Activated CD4-positive, alpha-beta T cell treated with anti-CD3 and anti-CD28 coated beads, Interleukin-2, amount 10 ng/mL, durations not matched to agents 7 days and 5 days (primary cell): ENCODE results near the gene KRTAP12-1. TPM values are rescaled to one million over a fixed set of nuclear protein-coding genes. Genes with fewer than 3 reads are reported as not detected.
"Not testable (repeated sequence)": the region's sequence is repeated elsewhere in the genome, so short reads cannot be mapped to it uniquely, and the experiment has no call there.

ENCODE experiments used
- CTCF ChIA-PET: fragments of 350-600 bp; sonication (Branson Sonifier 250); formaldehyde crosslinking; loops from one replicate; lab custom pipeline; 2021; ENCODE audit warnings: antibody characterized with exemption; lab: Charles Lee
- POLR2A ChIA-PET: fragments of 350-600 bp; sonication (Branson Sonifier 250); formaldehyde crosslinking; loops from one replicate; lab custom pipeline; 2021; ENCODE audit warnings: antibody characterized with exemption; lab: Charles Lee
- DNase-seq: peaks from one replicate; pipeline ENCODE4 v3.0.0-alpha.2; 2020
- H3K27ac Mint-ChIP-seq: one replicate; pipeline ENCODE4 v1.8.0; 2021; ENCODE audit warnings: mild to moderate bottlenecking, moderate library complexity, mixed read lengths
- H3K27me3 Mint-ChIP-seq: one replicate; pipeline ENCODE4 v1.8.0; 2021; ENCODE audit warnings: mixed read lengths
- H3K36me3 Mint-ChIP-seq: one replicate; pipeline ENCODE4 v1.8.0; 2021; ENCODE audit warnings: low read depth, mixed read lengths
- H3K4me1 Mint-ChIP-seq: one replicate; pipeline ENCODE4 v1.8.0; 2021; ENCODE audit warnings: mixed read lengths
- H3K4me3 Mint-ChIP-seq: one replicate; pipeline ENCODE4 v1.8.0; 2021; ENCODE audit warnings: mild to moderate bottlenecking, moderate library complexity, mixed read lengths
- H3K9me3 Mint-ChIP-seq: one replicate; pipeline ENCODE4 v1.8.0; 2021; ENCODE audit warnings: mixed read lengths
- total RNA-seq, 2 experiments: library from RNA; stranded (reverse); gene quantifications; one replicate each; pipeline ENCODE4 v1.2.3, GENCODE V29; 2021

KRTAP12-1 gene
- total RNA-seq, 2 experiments from 2014 or later, result not detected

DNA sequence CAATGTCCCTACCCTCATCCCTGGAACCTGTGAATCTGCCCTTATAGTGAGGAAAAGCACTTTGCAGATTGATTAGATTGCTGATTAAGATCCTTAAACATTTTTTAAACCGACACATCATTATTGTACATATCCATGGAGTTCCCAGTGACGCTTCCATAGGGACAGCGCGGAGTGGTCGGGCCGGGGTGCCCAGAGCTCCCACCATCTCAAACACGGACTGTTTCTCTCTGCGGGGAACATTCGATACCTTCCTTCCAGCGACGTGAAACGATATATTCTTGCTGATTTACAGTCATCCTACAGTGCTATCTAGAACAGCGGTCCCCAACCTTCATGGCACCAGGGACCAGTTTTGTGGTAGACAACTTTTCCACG lies 19.0 kb upstream of the KRTAP12-1 start:
- POLR2A ChIA-PET, result no interaction called here
- no peak for DNase-seq
- Mint-ChIP-seq H3K4me1 (no peaks in the 10 kb centered on the region), H3K36me3 (peaks cover 10% of the 10 kb centered on the region), H3K4me3 (no peak overlapping the region), H3K27me3 (peaks cover 73% of the 10 kb centered on the region), H3K27ac (no peak overlapping the region), H3K9me3 (peaks cover 9% of the 10 kb centered on the region)
- CTCF ChIA-PET, result interaction anchor here (0.7 to 0.9 kb wide), 2 partner anchors 10 to 21 kb away, joined by 3 to 5 read pairs; partner anchors contain the start of gene TSPEAR

DNA sequence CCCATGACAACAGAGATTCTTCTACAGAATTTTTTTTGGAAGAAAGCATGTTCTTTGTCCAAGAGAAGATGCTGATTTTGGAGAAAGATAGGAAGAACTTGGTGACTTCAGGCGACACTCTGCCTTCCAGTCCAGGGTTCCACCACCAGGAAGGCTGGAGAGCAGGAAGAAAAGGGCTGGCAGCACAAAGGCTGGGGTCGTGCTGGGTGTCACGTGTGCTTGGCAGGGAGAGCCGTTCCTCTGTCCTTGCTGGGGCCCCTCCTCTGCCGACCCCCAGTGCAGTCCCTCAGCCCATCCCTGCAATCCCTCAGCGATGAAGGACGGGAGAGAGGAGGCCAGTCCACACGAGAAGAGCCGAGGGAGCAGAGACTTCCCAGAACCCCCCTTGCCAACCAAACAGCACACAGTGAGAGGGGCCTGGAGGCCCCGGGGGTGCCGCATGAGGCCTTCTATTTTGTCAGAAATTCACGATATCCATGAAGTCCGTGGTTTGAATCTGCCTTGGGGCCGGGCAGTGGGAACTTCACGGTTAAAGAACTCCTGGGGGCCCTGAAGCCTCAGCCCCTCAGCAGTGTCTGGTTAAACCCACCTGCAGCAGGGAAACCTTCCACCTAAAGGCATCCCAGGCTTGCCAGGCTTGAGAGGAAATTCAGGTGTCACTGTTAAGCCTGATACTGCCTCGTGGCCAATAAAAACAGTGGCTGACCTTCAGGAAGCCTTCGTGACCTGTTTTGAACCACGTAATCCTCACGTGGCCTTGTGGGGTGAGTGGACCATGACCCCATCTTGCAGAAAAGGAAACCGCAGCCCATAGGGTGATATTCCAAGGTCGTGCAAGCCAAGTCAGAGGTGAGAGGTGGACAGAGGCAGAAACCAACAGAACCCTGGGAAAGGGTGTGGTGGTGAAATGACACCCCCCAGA lies 18.4 kb upstream of the KRTAP12-1 start:
- CTCF ChIA-PET, result interaction anchor here (1.2 kb wide), 1 partner anchor 30 kb away, joined by 3 read pairs; no protein-coding TSS in a partner anchor
- POLR2A ChIA-PET, result no interaction called here
- H3K36me3 Mint-ChIP-seq, result peaks cover 6% of the 10 kb centered on the region
- H3K9me3 Mint-ChIP-seq, result peaks cover 5% of the 10 kb centered on the region
- H3K4me1 Mint-ChIP-seq, result no peaks in the 10 kb centered on the region
- no peak overlapping the region for H3K4me3 Mint-ChIP-seq
- peaks cover 72% of the 10 kb centered on the region for H3K27me3 Mint-ChIP-seq
- H3K27ac Mint-ChIP-seq, result no peak overlapping the region
- no peak for DNase-seq

DNA sequence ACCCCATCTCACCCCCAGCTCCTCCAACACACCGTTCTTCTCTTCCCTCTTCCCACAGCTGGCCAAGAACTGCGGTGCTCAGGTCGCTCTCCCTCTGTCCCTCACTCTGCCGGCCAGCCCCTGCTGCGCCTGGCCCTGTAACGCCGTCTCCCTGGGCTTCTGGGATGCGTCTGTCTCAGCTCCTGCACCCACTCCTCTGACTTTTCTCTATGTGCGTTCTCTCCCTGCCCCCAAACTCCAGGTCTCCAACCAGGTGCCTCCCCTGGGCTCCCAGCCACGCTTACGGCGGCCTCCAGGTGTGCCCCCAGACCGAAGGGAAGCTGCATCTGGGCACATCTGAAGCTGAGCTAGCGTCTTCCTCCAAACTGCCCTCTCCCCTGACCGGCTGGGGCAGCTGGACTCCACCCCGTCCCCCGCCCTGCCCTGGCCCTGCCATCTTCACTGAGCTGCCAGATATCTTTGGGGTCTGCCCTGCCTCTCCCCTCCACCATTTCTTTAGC lies 17.6 kb upstream of the KRTAP12-1 start:
- Mint-ChIP-seq H3K9me3 (no peaks in the 10 kb centered on the region), H3K4me1 (no peaks in the 10 kb centered on the region), H3K27me3 (peaks cover 65% of the 10 kb centered on the region), H3K27ac (no peak overlapping the region), H3K36me3 (no peaks in the 10 kb centered on the region), H3K4me3 (no peak overlapping the region)
- DNase-seq, result peak; percentile 4
- ChIA-PET CTCF (interaction anchor here (0.6 to 1.2 kb wide), 2 partner anchors 10 to 31 kb away, joined by 3 read pairs; no protein-coding TSS in a partner anchor), POLR2A (no interaction called here)

DNA sequence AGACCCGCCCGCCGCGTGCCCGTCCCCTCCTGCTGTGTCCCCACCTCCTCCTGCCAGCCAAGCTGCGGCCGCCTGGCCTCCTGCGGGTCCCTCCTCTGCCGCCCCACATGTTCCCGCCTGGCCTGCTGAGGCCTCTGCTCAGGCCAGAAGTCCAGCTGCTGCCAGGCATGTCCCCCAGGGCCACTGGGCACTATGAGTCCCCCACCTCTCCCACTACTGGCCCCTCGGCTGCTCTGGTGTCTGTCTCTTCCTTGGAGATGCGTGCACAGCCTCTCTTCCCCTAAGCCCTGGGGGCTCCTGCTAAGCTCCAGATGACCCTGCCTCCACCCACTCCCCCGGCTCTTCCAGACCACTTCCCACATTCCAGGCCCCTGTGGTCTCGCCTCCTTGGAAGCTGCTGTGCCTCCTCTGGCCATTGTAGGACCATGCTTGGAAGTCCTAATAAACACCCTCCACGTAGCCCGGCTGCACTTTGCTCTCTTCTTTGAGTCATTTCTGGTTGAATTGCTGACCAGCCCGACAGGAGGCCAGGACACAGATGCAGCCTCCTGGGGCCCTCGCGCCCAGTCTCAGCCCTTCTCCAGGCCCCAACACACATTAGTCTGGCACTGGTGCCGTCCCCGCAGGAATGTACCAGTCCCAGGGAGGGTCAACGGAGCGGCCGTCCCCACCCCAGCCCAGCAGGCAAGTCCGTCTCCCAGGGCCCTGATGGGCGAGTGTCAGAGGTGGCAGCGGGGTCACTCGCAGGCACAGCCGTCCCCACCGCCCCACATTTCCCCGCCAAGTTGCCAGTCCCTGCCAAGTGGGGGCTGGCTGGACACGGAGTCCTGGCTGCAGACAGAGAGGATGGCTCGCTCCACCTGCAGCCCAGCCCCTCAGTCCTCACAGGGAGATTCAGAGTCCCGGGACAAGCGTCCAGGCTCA lies 16.1 kb upstream of the KRTAP12-1 start:
- Mint-ChIP-seq H3K36me3 (no peaks in the 10 kb centered on the region), H3K27me3 (peaks cover 56% of the 10 kb centered on the region), H3K9me3 (peaks cover 6% of the 10 kb centered on the region), H3K27ac (no peak overlapping the region), H3K4me1 (no peaks in the 10 kb centered on the region), H3K4me3 (no peak overlapping the region)
- CTCF ChIA-PET, result no interaction called here
- POLR2A ChIA-PET, result no interaction called here
- DNase-seq, result peak; percentile 4

DNA sequence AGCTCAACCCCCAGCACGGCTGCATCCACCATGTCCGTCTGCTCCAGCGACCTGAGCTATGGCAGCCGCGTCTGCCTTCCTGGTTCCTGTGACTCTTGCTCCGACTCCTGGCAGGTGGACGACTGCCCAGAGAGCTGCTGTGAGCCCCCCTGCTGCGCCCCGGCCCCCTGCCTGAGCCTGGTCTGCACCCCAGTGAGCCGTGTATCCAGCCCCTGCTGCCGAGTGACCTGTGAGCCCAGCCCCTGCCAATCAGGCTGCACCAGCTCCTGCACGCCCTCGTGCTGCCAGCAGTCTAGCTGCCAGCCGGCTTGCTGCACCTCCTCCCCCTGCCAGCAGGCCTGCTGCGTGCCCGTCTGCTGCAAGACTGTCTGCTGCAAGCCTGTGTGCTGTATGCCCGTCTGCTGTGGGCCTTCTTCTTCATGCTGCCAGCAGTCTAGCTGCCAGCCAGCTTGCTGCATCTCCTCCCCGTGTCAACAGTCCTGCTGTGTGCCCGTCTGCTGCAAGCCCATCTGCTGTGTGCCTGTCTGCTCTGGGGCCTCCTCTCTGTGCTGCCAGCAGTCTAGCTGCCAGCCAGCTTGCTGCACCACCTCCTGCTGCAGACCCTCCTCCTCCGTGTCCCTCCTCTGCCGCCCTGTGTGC lies 15.3 kb upstream of the KRTAP12-1 start, which contains the start of gene KRTAP10-12:
KRTAP10-12 (plus strand) TSS at position 1 of the 639 bp plus-strand sequence; CDS start at position 31, 30 bp downstream.
- CTCF ChIA-PET, result interaction anchor here (0.6 kb wide), 1 partner anchor 187 kb away, joined by 3 read pairs; no protein-coding TSS in a partner anchor
- peak; percentile 1 for DNase-seq
- Mint-ChIP-seq H3K27me3 (peaks cover 54% of the 10 kb centered on the region), H3K9me3 (peaks cover 11% of the 10 kb centered on the region)
- H3K36me3 Mint-ChIP-seq, H3K4me1 Mint-ChIP-seq, H3K27ac Mint-ChIP-seq, POLR2A ChIA-PET, H3K4me3 Mint-ChIP-seq: not testable (repeated sequence)

DNA sequence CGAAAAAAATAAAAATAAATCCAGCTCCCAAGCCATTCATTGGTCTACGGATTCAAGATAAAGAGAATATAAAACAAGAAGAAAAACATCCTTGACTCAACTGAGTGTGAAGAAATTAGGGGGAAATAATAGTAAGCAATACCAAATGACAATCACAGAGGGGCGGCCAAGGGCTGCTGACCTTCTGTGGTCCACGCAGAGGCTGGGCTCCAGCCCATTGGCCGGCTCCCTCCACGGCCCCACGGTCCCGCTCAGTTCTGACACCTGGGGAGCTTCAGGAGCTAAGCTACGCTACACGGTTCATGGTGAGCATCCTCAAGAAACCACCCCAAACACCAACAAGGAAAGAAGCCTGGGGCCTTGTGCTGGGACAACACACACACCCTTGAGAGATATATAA lies 14.6 kb upstream of the KRTAP12-1 start:
- H3K4me1 Mint-ChIP-seq, result no peaks in the 10 kb centered on the region
- CTCF ChIA-PET, result no interaction called here
- no peak overlapping the region for H3K27ac Mint-ChIP-seq
- H3K36me3 Mint-ChIP-seq, result no peaks in the 10 kb centered on the region
- no peak overlapping the region for H3K4me3 Mint-ChIP-seq
- DNase-seq, result peak; percentile 2
- peaks cover 54% of the 10 kb centered on the region for H3K27me3 Mint-ChIP-seq
- POLR2A ChIA-PET, result no interaction called here
- peaks cover 11% of the 10 kb centered on the region for H3K9me3 Mint-ChIP-seq

DNA sequence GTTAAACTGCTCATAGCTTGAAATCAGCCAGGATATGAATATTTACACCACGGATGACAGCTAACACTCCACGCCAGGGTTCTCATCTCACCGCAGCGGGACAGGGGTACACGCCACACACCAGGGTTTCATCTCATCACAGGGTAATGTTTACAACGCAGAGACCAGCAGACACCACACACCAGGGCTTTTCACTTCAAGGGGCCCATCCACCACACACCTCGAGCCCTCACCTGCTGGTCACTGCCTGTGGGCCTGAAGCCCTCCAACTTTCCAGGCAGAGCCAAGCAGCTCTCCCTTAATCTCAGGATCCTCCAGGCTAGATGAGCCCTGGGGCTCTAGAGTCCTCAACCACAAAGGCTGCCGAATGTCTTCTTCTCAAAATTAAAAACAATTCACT lies 13.7 kb upstream of the KRTAP12-1 start:
- Mint-ChIP-seq H3K9me3 (peaks cover 11% of the 10 kb centered on the region), H3K27me3 (peaks cover 54% of the 10 kb centered on the region), H3K36me3 (no peaks in the 10 kb centered on the region), H3K4me1 (no peaks in the 10 kb centered on the region), H3K4me3 (no peak overlapping the region), H3K27ac (no peak overlapping the region)
- DNase-seq, result peak; percentile 1
- ChIA-PET CTCF (no interaction called here), POLR2A (no interaction called here)

DNA sequence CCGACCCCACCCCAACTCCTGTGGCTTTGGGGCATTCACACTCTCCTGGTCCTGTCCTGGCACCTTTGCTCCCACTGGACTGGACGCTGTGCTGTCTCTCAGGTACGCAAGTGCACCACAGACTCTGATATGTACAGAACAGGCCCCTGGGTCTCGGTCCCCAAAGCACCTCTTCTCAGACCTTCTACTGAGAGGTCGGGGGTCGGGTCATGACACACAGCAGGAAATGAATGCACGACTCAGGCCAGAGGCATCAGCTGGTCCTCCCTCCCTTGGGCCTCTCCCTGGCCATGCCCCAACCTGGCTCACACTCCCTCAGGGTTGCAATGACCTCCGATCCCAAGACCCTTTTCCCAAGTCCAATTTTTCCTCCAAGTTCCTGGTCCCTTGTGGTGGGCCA lies 13.2 kb upstream of the KRTAP12-1 start:
- ChIA-PET CTCF (interaction anchor here (0.6 kb wide), 1 partner anchor 13 kb away, joined by 3 read pairs; no protein-coding TSS in a partner anchor), POLR2A (no interaction called here)
- Mint-ChIP-seq H3K4me3 (no peak overlapping the region), H3K27ac (no peak overlapping the region), H3K4me1 (no peaks in the 10 kb centered on the region), H3K36me3 (no peaks in the 10 kb centered on the region), H3K9me3 (peaks cover 11% of the 10 kb centered on the region), H3K27me3 (peaks cover 57% of the 10 kb centered on the region)
- peak; percentile 3 for DNase-seq

DNA sequence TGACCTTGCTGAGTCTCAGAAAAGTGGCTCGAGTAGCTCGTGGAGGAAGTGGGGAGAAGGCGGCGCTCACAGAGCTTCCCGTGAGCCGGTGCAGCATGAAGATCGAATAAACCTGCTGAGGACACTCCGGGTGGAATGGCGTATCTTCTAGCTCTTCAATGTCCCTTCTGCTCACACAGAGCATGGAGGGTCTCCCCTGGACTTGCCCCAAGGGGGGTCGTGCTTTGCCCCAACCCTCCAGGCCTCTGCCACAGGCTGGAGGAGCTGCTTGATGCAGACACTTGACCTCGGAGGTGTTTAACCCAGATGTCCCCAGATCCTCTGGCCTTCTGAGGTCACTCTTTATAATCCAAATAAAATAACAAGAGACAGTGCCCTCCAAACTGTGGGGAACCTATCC lies 12.8 kb upstream of the KRTAP12-1 start:
- Mint-ChIP-seq H3K4me1 (no peaks in the 10 kb centered on the region), H3K9me3 (peaks cover 11% of the 10 kb centered on the region), H3K4me3 (no peak overlapping the region), H3K27me3 (peaks cover 56% of the 10 kb centered on the region), H3K36me3 (no peaks in the 10 kb centered on the region), H3K27ac (no peak overlapping the region)
- peak; percentile 3 for DNase-seq
- CTCF ChIA-PET, result interaction anchor here (0.6 to 1.1 kb wide), 2 partner anchors 9 to 14 kb away, joined by 3 to 4 read pairs; no protein-coding TSS in a partner anchor
- POLR2A ChIA-PET, result no interaction called here

DNA sequence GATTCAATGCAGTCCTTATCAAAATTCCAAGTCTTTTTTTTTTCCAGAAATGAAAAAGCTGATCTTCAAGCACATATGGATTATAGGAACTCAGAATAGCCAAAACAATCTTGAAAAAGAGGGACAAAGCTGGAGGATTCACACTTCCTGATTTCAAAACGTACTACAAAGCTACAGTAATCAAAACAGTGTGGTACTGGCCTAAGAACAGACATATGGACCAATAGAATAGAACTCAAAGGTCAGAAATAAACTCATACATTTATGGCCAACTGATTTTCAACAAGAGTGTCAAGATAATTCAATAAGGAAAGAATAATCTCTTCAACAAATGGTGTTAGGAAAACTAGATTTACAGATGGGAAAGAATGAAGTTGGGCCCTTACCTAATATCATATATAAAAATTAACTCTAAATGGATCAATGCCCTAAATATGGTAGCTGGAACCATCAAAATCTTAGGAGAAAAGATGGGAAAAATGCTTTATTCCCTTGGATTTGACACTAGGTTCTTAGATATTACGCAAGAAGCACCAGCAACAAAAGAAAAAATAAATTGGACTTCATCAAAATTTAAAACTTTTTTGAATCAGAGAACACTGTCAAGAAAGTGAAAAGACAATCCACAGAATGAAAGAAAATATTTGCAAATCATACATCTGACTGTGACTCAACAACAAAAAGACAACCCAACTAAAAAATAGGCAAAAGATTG lies 11.0 kb upstream of the KRTAP12-1 start:
- H3K27me3 Mint-ChIP-seq, result peaks cover 41% of the 10 kb centered on the region
- DNase-seq, result no peak
- CTCF ChIA-PET, result no interaction called here
- H3K4me1 Mint-ChIP-seq, result no peaks in the 10 kb centered on the region
- POLR2A ChIA-PET, result no interaction called here
- H3K36me3 Mint-ChIP-seq, result no peaks in the 10 kb centered on the region
- no peak overlapping the region for H3K27ac Mint-ChIP-seq
- H3K9me3 Mint-ChIP-seq, result peaks cover 11% of the 10 kb centered on the region
- H3K4me3 Mint-ChIP-seq, result no peak overlapping the region

DNA sequence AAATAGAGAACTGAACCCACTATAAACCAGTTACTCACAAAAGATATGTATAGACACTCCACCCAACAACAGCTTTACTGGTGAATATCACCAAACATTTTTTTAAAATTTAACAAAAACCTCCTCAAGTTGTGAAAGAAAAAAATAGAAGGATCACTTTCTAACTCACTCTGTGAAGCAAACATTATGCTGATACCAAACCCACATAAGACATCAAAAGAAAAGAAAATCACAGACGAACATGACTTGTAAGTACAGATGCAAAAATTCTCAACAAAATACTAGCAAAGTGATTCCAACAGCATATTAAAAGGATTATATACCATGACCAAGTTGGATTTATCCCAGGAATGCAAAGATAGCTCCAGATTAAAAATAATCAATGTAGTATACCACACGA lies 9.7 kb upstream of the KRTAP12-1 start:
- H3K4me3 Mint-ChIP-seq, result no peak overlapping the region
- H3K9me3 Mint-ChIP-seq, result peaks cover 11% of the 10 kb centered on the region
- ChIA-PET CTCF (interaction anchor here (1.0 kb wide), 1 partner anchor 18 kb away, joined by 3 read pairs; no protein-coding TSS in a partner anchor), POLR2A (no interaction called here)
- no peaks in the 10 kb centered on the region for H3K36me3 Mint-ChIP-seq
- no peaks in the 10 kb centered on the region for H3K4me1 Mint-ChIP-seq
- DNase-seq, result no peak
- H3K27ac Mint-ChIP-seq, result no peak overlapping the region
- peaks cover 31% of the 10 kb centered on the region for H3K27me3 Mint-ChIP-seq
